Measurements from ENCODE around the gene KLK15.
A peak's percentile ranks its signal among the peaks of the same experiment; 100 is the strongest.

KLK15 gene

GRCh38 chr19:50779504-50780457 is 53.6 kb downstream of the KLK15 start:
- peak overlapping the region in 9 of 11 experiments; percentile 8 to 86 (median 64); a peak in 11 of 22 replicates for H3K4me2 ChIP-seq
- peaks cover 13 to 65% (median 55%) of the 10 kb centered on the region in 10 experiments for H3K4me1 ChIP-seq
- H3K27ac ChIP-seq: no peak overlapping the region
- H3K9ac ChIP-seq: no peak overlapping the region
- peaks cover 0 to 16% (median 7%) of the 10 kb centered on the region in 11 experiments; a peak in 13 of 22 replicates for H3K9me3 ChIP-seq (replicated peaks in 1 of 11)
- H3K36me3 ChIP-seq: no peaks in the 10 kb centered on the region
- H3K4me3 ChIP-seq: no peak overlapping the region
- H3K27me3 ChIP-seq: peaks cover 70 to 86% (median 85%) of the 10 kb centered on the region in 11 experiments
- TF ChIP-seq Cebpa-rat (IDR thresholded peaks at IDR 0.05): no peak
- peaks cover 0 to 62% (median 24%) of the 10 kb centered on the region in 11 experiments; a peak in 16 of 22 replicates for H4K20me1 ChIP-seq

GRCh38 chr19:50778906-50779430 is 54.4 kb downstream of the KLK15 start:
- peaks cover 70 to 94% (median 90%) of the 10 kb centered on the region in 11 experiments for H3K27me3 ChIP-seq
- no peak overlapping the region for H3K4me3 ChIP-seq
- peaks cover 0 to 16% (median 7%) of the 10 kb centered on the region in 11 experiments; a peak in 13 of 22 replicates for H3K9me3 ChIP-seq (replicated peaks in 1 of 11)
- H3K27ac ChIP-seq: no peak overlapping the region
- H3K9ac ChIP-seq: no peak overlapping the region
- peaks cover 0 to 62% (median 24%) of the 10 kb centered on the region in 11 experiments; a peak in 16 of 22 replicates for H4K20me1 ChIP-seq
- no peaks in the 10 kb centered on the region for H3K36me3 ChIP-seq
- TF ChIP-seq Cebpa-rat (IDR thresholded peaks at IDR 0.05): no peak
- H3K4me1 ChIP-seq: peaks cover 13 to 62% (median 55%) of the 10 kb centered on the region in 10 experiments
- no peak overlapping the region for H3K4me2 ChIP-seq

GRCh38 chr19:50777830-50778303 is 55.5 kb downstream of the KLK15 start:
- Histone ChIP-seq H3K27ac (no peak overlapping the region), H3K27me3 (peaks cover 68 to 92% (median 84%) of the 10 kb centered on the region in 11 experiments), H3K36me3 (no peaks in the 10 kb centered on the region), H3K9me3 (replicated peaks in 1 of 11) (peaks cover 0 to 16% (median 7%) of the 10 kb centered on the region in 11 experiments; a peak in 14 of 22 replicates), H3K9ac (no peak overlapping the region), H3K4me2 (peak overlapping the region; percentile 73 to 92 (median 84)), H3K4me1 (peaks cover 9 to 52% (median 48%) of the 10 kb centered on the region in 10 experiments; a peak in 19 of 20 replicates), H3K4me3 (peak overlapping the region in 6 of 10 experiments; percentile 10 to 60 (median 28); a peak in 12 of 20 replicates), H4K20me1 (peaks cover 0 to 55% (median 24%) of the 10 kb centered on the region in 11 experiments; a peak in 16 of 22 replicates)
- TF ChIP-seq Cebpa-rat (IDR thresholded peaks at IDR 0.05): no peak

GRCh38 chr19:50777261-50777660 is 56.1 kb downstream of the KLK15 start:
- H3K36me3 ChIP-seq: no peaks in the 10 kb centered on the region
- H3K9me3 ChIP-seq (replicated peaks in 1 of 11): peaks cover 0 to 22% (median 8%) of the 10 kb centered on the region in 11 experiments; a peak in 14 of 22 replicates
- TF ChIP-seq Cebpa-rat (IDR thresholded peaks at IDR 0.05): no peak
- H3K27me3 ChIP-seq: peaks cover 62 to 86% (median 78%) of the 10 kb centered on the region in 11 experiments
- no peak overlapping the region for H3K9ac ChIP-seq
- peak overlapping the region; percentile 73 to 92 (median 84); a peak in 21 of 22 replicates for H3K4me2 ChIP-seq
- peaks cover 0 to 50% (median 24%) of the 10 kb centered on the region in 11 experiments; a peak in 16 of 22 replicates for H4K20me1 ChIP-seq
- peak overlapping the region in 2 of 10 experiments; percentile 10 to 12; a peak in 2 of 20 replicates for H3K4me3 ChIP-seq
- H3K4me1 ChIP-seq: peaks cover 9 to 46% (median 42%) of the 10 kb centered on the region in 10 experiments; a peak in 19 of 20 replicates
- H3K27ac ChIP-seq: no peak overlapping the region

GRCh38 chr19:50776131-50776530 is 57.2 kb downstream of the KLK15 start:
- Histone ChIP-seq H4K20me1 (peaks cover 0 to 41% (median 24%) of the 10 kb centered on the region in 11 experiments; a peak in 16 of 22 replicates), H3K4me1 (peaks cover 9 to 37% (median 31%) of the 10 kb centered on the region in 10 experiments; a peak in 19 of 20 replicates), H3K4me3 (no peak overlapping the region), H3K4me2 (no peak overlapping the region), H3K9ac (no peak overlapping the region), H3K27me3 (peaks cover 51 to 74% (median 67%) of the 10 kb centered on the region in 11 experiments), H3K9me3 (replicated peaks in 1 of 11) (peaks cover 0 to 23% (median 8%) of the 10 kb centered on the region in 11 experiments; a peak in 14 of 22 replicates), H3K27ac (no peak overlapping the region), H3K36me3 (no peaks in the 10 kb centered on the region)
- TF ChIP-seq Cebpa-rat (IDR thresholded peaks at IDR 0.05): no peak

Data from BLaER1 treated with 17β-estradiol and CSF1 and Interleukin-3, amounts not matched to agents 10 nM and 100 nM (cell line).